Naive thymus-derived CD4-positive, alpha-beta T cell (primary cell): ENCODE results near the gene PNMA8B. TPM values are rescaled to one million over a fixed set of nuclear protein-coding genes. Genes with fewer than 3 reads are reported as not detected.

Source experiments
- ATAC-seq: fragments of 150-1000 bp; cut with Tn5 transposase; 2 replicates; pipeline ENCODE4 v1.10.0; 2021; ENCODE audit warnings: mild to moderate bottlenecking, moderate library complexity
- CTCF ChIA-PET: fragments of 350-600 bp; sonication (Branson Sonifier 250); formaldehyde crosslinking; loops from one replicate; lab custom pipeline; 2021; ENCODE audit warnings: antibody characterized with exemption; lab: Charles Lee
- POLR2A ChIA-PET: fragments of 350-600 bp; sonication (Branson Sonifier 250); formaldehyde crosslinking; loops from one replicate; lab custom pipeline; 2021; ENCODE audit warnings: antibody characterized with exemption, inconsistent platforms; lab: Charles Lee
- DNase-seq, 9 donors: peaks; one replicate each; pipeline versions ENCODE4 v3.0.0 to v3.0.0-alpha.2; 2020 to 2022; ENCODE audit warnings: mixed read lengths in 1 of 9
- H3K27ac ChIP-seq: one replicate; pipeline ENCODE4 v1.7.0; 2013; ENCODE audit warnings: mild to moderate bottlenecking, low read depth, low read length, moderate library complexity
- H3K27me3 ChIP-seq, 2 donors: one replicate each; pipeline ENCODE4 v1.7.0; 2013; ENCODE audit warnings: low read length in 2 of 2, mild to moderate bottlenecking in 2 of 2, moderate library complexity in 2 of 2; ENCODE audit not compliant: control insufficient read depth in 2 of 2, insufficient read depth in 2 of 2
- H3K36me3 ChIP-seq, 3 experiments: 1 replicate in 2 of 3; 2 replicates in 1 of 3; pipeline ENCODE4 v1.7.0; 2013; ENCODE audit warnings: low read length in 3 of 3, mild to moderate bottlenecking in 3 of 3, moderate library complexity in 1 of 3; ENCODE audit not compliant: insufficient read depth in 3 of 3, control insufficient read depth in 2 of 3
- H3K4me1 ChIP-seq, 2 donors: one replicate each; pipeline ENCODE4 v1.7.0; 2013; ENCODE audit warnings: low read length in 2 of 2, mild to moderate bottlenecking in 2 of 2, moderate library complexity in 1 of 2; ENCODE audit not compliant: control insufficient read depth in 2 of 2, insufficient read depth in 2 of 2
- H3K4me3 ChIP-seq: 2 replicates; pipeline ENCODE4 v1.7.0; 2013; ENCODE audit warnings: mild to moderate bottlenecking, low read length
- H3K9me3 ChIP-seq, 3 experiments: 1 replicate in 2 of 3; 2 replicates in 1 of 3; pipeline ENCODE4 v1.7.0; 2013; ENCODE audit warnings: low read length in 3 of 3; ENCODE audit not compliant: control insufficient read depth in 2 of 3
- H3K27ac Mint-ChIP-seq, 9 donors: one replicate each; pipeline ENCODE4 v1.8.0; 2020 to 2022; ENCODE audit warnings: mixed read lengths in 9 of 9, mild to moderate bottlenecking in 8 of 9, moderate library complexity in 5 of 9, inconsistent platforms in 2 of 9
- H3K27me3 Mint-ChIP-seq, 5 donors: one replicate each; pipeline ENCODE4 v1.8.0; 2021 to 2022; ENCODE audit warnings: mixed read lengths in 5 of 5, mild to moderate bottlenecking in 1 of 5
- H3K36me3 Mint-ChIP-seq, 5 donors: one replicate each; pipeline ENCODE4 v1.8.0; 2020 to 2022; ENCODE audit warnings: mixed read lengths in 5 of 5, mild to moderate bottlenecking in 3 of 5, inconsistent platforms in 1 of 5
- H3K4me1 Mint-ChIP-seq, 7 donors: one replicate each; pipeline ENCODE4 v1.8.0; 2020 to 2022; ENCODE audit warnings: mixed read lengths in 7 of 7, mild to moderate bottlenecking in 3 of 7, inconsistent platforms in 1 of 7
- H3K4me3 Mint-ChIP-seq, 10 donors: one replicate each; pipeline ENCODE4 v1.8.0; 2020 to 2022; ENCODE audit warnings: mild to moderate bottlenecking in 10 of 10, mixed read lengths in 10 of 10, moderate library complexity in 6 of 10, inconsistent platforms in 2 of 10
- H3K9me3 Mint-ChIP-seq, 11 donors: one replicate each; pipeline ENCODE4 v1.8.0; 2020 to 2022; ENCODE audit warnings: mixed read lengths in 11 of 11, mild to moderate bottlenecking in 4 of 11, inconsistent platforms in 1 of 11, moderate library complexity in 1 of 11
- intact Hi-C, 2 donors: fragments of 100-400 bp; cut with micrococcal nuclease; formaldehyde crosslinking; loops; one replicate each; pipeline ENCODE4 v1.15.1; 2023
- polyA plus RNA-seq, 2 donors: library from polyadenylated mRNA; unstranded; fragments of 300-500 nt; fragmentation: Illumina TruSeq; gene quantifications; one replicate each; pipeline ENCODE4 v1.2.3, GENCODE V29; 2021
- total RNA-seq, 6 experiments: library from RNA in 5 of 6; stranded (reverse) in 5 of 6; gene quantifications; 1 replicate in 5 of 6; 2 replicates in 1 of 6; pipeline ENCODE4 v1.2.3 and lab custom pipeline; 2021 to 2026

The PNMA8B gene, protein sequence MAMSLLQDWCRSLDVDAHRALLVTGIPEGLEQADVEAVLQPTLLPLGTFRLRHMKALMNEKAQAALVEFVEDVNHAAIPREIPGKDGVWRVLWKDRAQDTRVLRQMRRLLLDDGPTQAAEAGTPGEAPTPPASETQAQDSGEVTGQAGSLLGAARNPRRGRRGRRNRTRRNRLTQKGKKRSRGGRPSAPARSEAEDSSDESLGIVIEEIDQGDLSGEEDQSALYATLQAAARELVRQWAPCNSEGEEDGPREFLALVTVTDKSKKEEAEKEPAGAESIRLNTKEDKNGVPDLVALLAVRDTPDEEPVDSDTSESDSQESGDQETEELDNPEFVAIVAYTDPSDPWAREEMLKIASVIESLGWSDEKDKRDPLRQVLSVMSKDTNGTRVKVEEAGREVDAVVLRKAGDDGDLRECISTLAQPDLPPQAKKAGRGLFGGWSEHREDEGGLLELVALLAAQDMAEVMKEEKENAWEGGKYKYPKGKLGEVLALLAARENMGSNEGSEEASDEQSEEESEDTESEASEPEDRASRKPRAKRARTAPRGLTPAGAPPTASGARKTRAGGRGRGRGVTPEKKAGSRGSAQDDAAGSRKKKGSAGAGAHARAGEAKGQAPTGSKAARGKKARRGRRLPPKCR
- total RNA-seq (1 to 10 TPM in 2 of 5 experiments, under 1 TPM in 2, not detected in 1; 0.24 to 2.3 (median 1.5) TPM), polyA plus RNA-seq (1 to 10 TPM; 1.0 to 1.8 TPM), total RNA-seq (lab: John Stamatoyannopoulos, UW) (2.2 reads per million, percentile 10 among the genes with 10 or more reads in this experiment)

DNA sequence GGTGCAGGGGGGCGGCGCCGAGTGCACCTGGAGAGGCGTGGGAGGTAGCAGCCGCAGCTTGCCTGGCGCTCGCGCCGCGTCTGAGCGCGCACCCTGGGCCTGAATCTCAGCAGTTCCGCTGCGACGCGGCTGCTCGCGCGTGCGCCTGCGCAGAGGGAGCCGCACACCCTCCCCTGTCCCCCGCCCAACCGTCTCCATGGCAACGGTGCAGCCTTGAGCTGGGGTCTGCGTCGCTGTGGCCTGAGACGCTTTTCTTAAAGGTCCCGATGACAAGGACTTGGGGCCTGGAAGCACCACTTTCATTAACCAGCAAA lies at the start of gene PNMA8B:
Gene PNMA8B (minus strand): TSS at position 82 of the 314 bp plus-strand sequence. CDS start 402 bp downstream, outside the sequence.
- H3K4me3 Mint-ChIP-seq, result peak within 1 kb of the TSS; percentile 65 to 96 (median 84)
- ATAC-seq (peak; percentile 69), DNase-seq (peak in 6 of 9 donors; percentile 42 to 67 (median 62))
- H3K9me3 Mint-ChIP-seq, result peaks cover 0 to 1% (median 0%) of the 10 kb centered on the region in 11 donors
- no peak within 1 kb of the TSS for H3K4me3 ChIP-seq
- H3K27me3 ChIP-seq, result peaks cover 0 to 11% of the 10 kb centered on the region in 2 donors
- ChIA-PET CTCF (no interaction called here), POLR2A (no interaction called here)
- H3K27ac Mint-ChIP-seq, result peak within 1 kb of the TSS in 6 of 9 donors; percentile 45 to 80 (median 76)
- H3K27me3 Mint-ChIP-seq, result peaks cover 31 to 80% (median 40%) of the 10 kb centered on the region in 5 donors
- H3K36me3 ChIP-seq, result no peaks in the 10 kb centered on the region
- H3K4me1 ChIP-seq, result peaks cover 0 to 11% of the 10 kb centered on the region in 2 donors
- intact Hi-C loops, result no loop called here
- H3K4me1 Mint-ChIP-seq, result peaks cover 7 to 31% (median 23%) of the 10 kb centered on the region in 7 donors
- no peaks in the 10 kb centered on the region for H3K36me3 Mint-ChIP-seq
- H3K9me3 ChIP-seq, result no peaks in the 10 kb centered on the region
- H3K27ac ChIP-seq, result no peak within 1 kb of the TSS

- no peak overlapping the region for H3K4me3 Mint-ChIP-seq
- CTCF ChIA-PET, result interaction anchor here (0.8 to 13.2 kb wide), 2 partner anchors 15 to 26 kb away, joined by 3 to 241 read pairs; no protein-coding TSS in a partner anchor
- Histone ChIP-seq H3K4me3 (no peak overlapping the region), H3K4me1 (no peaks in the 10 kb centered on the region), H3K27me3 (no peaks in the 10 kb centered on the region), H3K9me3 (no peaks in the 10 kb centered on the region), H3K27ac (no peak overlapping the region), H3K36me3 (no peaks in the 10 kb centered on the region)
- no peak for DNase-seq
- peak overlapping the region in 1 of 9 donors; percentile 78 for H3K27ac Mint-ChIP-seq
- H3K9me3 Mint-ChIP-seq, result peaks cover 0 to 7% (median 2%) of the 10 kb centered on the region in 11 donors
- H3K36me3 Mint-ChIP-seq, result no peaks in the 10 kb centered on the region
- H3K4me1 Mint-ChIP-seq, result peaks cover 0 to 9% (median 4%) of the 10 kb centered on the region in 7 donors
- ATAC-seq, result no peak
- POLR2A ChIA-PET, result interaction anchor here (1.3 kb wide), 1 partner anchor 28 kb away, joined by 5 read pairs; no protein-coding TSS in a partner anchor
- intact Hi-C loops, result loop anchor here in 1 of 2 donors (5.0 kb wide), 1 partner anchor 118 kb away; the partner anchor contains the start of gene DACT3
- peaks cover 0 to 10% (median 0%) of the 10 kb centered on the region in 5 donors for H3K27me3 Mint-ChIP-seq
Observed at GRCh38 chr19:46544651-46545050, 49.0 kb upstream of the PNMA8B start.

- peaks cover 0 to 11% (median 0%) of the 10 kb centered on the region in 5 donors for H3K27me3 Mint-ChIP-seq
- Histone ChIP-seq H3K27me3 (no peaks in the 10 kb centered on the region), H3K36me3 (no peaks in the 10 kb centered on the region), H3K9me3 (no peaks in the 10 kb centered on the region), H3K27ac (no peak overlapping the region), H3K4me1 (no peaks in the 10 kb centered on the region), H3K4me3 (no peak overlapping the region)
- H3K4me1 Mint-ChIP-seq, result peaks cover 2 to 13% (median 5%) of the 10 kb centered on the region in 7 donors
- H3K36me3 Mint-ChIP-seq, result no peaks in the 10 kb centered on the region
- DNase-seq (peak; percentile 46 to 73 (median 64)), ATAC-seq (peak; percentile 87)
- peaks cover 0 to 2% (median 0%) of the 10 kb centered on the region in 11 donors for H3K9me3 Mint-ChIP-seq
- H3K4me3 Mint-ChIP-seq, result no peak overlapping the region
- intact Hi-C loops, result loop anchor here (1.0 to 5.0 kb wide), 7 partner anchors 13 to 147 kb away; partner anchors contain the start of gene DACT3 (in 1 of the 2)
- H3K27ac Mint-ChIP-seq, result peak overlapping the region in 2 of 9 donors; percentile 14 to 16
- POLR2A ChIA-PET, result interaction anchor here (1.2 kb wide), 1 partner anchor 14 kb away, joined by 3 read pairs; no protein-coding TSS in a partner anchor
- CTCF ChIA-PET, result interaction anchor here (0.5 to 13.2 kb wide), 14 partner anchors 9 to 176 kb away, joined by 3 to 241 read pairs (median 3); no protein-coding TSS in a partner anchor
Observed at GRCh38 chr19:46542428-46543230, 47.0 kb upstream of the PNMA8B start.

GRCh38 chr19:46537136-46538097 lies 41.8 kb upstream of the PNMA8B start:
- Mint-ChIP-seq H3K27me3 (peaks cover 0 to 14% (median 0%) of the 10 kb centered on the region in 5 donors), H3K4me3 (no peak overlapping the region), H3K36me3 (no peaks in the 10 kb centered on the region), H3K9me3 (no peaks in the 10 kb centered on the region), H3K27ac (no peak overlapping the region), H3K4me1 (peaks cover 0 to 8% (median 6%) of the 10 kb centered on the region in 7 donors)
- H3K36me3 ChIP-seq, result no peaks in the 10 kb centered on the region
- DNase-seq (peak; percentile 27 to 64 (median 48)), ATAC-seq (peak; percentile 82)
- CTCF ChIA-PET, result interaction anchor here (1.0 to 13.2 kb wide), 8 partner anchors 8 to 159 kb away, joined by 3 to 241 read pairs (median 5); partner anchors contain the start of gene DACT3
- no peaks in the 10 kb centered on the region for H3K27me3 ChIP-seq
- no peaks in the 10 kb centered on the region for H3K4me1 ChIP-seq
- POLR2A ChIA-PET, result interaction anchor here (0.6 to 3.8 kb wide), 4 partner anchors 8 to 39 kb away, joined by 3 to 20 read pairs (median 6); no protein-coding TSS in a partner anchor
- intact Hi-C loops, result loop anchor here (1.0 to 2.0 kb wide), 2 partner anchors 15 to 22 kb away; no protein-coding TSS in a partner anchor
- H3K27ac ChIP-seq, result no peak overlapping the region
- no peaks in the 10 kb centered on the region for H3K9me3 ChIP-seq
- no peak overlapping the region for H3K4me3 ChIP-seq

DNA sequence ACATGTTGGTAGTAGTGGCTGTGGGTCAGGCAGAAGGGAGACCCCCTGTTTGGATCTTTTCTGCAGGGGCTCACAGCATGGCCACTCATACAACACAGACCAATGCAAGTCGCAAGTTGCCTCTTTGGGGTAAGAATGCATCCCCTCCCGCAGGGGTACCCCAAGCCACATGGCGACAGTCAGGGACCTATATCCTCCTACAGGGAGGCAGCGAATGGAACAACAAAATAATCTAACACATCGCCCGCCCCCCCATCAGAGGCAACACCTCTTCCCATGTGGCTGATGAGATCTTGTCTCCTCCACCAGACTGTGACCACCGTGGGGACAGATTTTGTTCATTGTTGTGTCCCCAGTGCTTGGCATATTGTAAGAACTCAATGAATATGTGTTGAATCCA lies 40.7 kb upstream of the PNMA8B start:
- peaks cover 0 to 14% (median 0%) of the 10 kb centered on the region in 5 donors for H3K27me3 Mint-ChIP-seq
- peaks cover 0 to 8% (median 6%) of the 10 kb centered on the region in 7 donors for H3K4me1 Mint-ChIP-seq
- CTCF ChIA-PET, result interaction anchor here (1.8 to 13.2 kb wide), 2 partner anchors 18 to 76 kb away, joined by 5 to 241 read pairs; no protein-coding TSS in a partner anchor
- POLR2A ChIA-PET, result interaction anchor here (3.8 kb wide), 1 partner anchor 13 kb away, joined by 20 read pairs; no protein-coding TSS in a partner anchor
- no peaks in the 10 kb centered on the region for H3K9me3 Mint-ChIP-seq
- H3K9me3 ChIP-seq, result no peaks in the 10 kb centered on the region
- no peak for DNase-seq
- intact Hi-C loops, result loop anchor here (2.0 kb wide), 1 partner anchor 14 kb away; no protein-coding TSS in a partner anchor
- ATAC-seq, result no peak
- H3K27ac ChIP-seq, result no peak overlapping the region
- no peaks in the 10 kb centered on the region for H3K27me3 ChIP-seq
- no peaks in the 10 kb centered on the region for H3K4me1 ChIP-seq
- H3K4me3 ChIP-seq, result no peak overlapping the region
- no peak overlapping the region for H3K4me3 Mint-ChIP-seq
- no peak overlapping the region for H3K27ac Mint-ChIP-seq
- no peaks in the 10 kb centered on the region for H3K36me3 Mint-ChIP-seq
- no peaks in the 10 kb centered on the region for H3K36me3 ChIP-seq
